MM.1S (cell line): Measurements from ENCODE around the gene ZNF273.

ENCODE experiments used
- DNase-seq: peaks from one replicate; pipeline ENCODE4 v3.0.0-alpha.2; 2015
- H2AFZ ChIP-seq: fragments of 300-600 bp; sonication (generic); 2 replicates; pipeline ENCODE4 v1.6.0; 2016; ENCODE audit warnings: antibody characterized with exemption, low read length
- H3F3A ChIP-seq: fragments of 300-600 bp; sonication (generic); 2 replicates; pipeline ENCODE4 v1.6.1; 2016; ENCODE audit warnings: mild to moderate bottlenecking, antibody characterized with exemption, low read length, moderate library complexity, mixed read lengths; ENCODE audit not compliant: insufficient read depth
- H3K27ac ChIP-seq: fragments of 300-600 bp; sonication (generic); 2 replicates; pipeline ENCODE4 v1.5.1; 2016; ENCODE audit warnings: mild to moderate bottlenecking, low read length
- H3K27me3 ChIP-seq: fragments of 300-600 bp; sonication (generic); replicated peaks from 2 replicates; pipeline ENCODE4 v1.6.0; 2016; ENCODE audit warnings: low read length; ENCODE audit not compliant: insufficient read depth
- H3K36me3 ChIP-seq: fragments of 300-600 bp; sonication (generic); replicated peaks from 2 replicates; pipeline ENCODE4 v1.6.1; 2016; ENCODE audit warnings: mild to moderate bottlenecking, low read length, mixed read lengths; ENCODE audit not compliant: insufficient read depth
- H3K4me1 ChIP-seq: fragments of 300-600 bp; sonication (generic); 2 replicates; pipeline ENCODE4 v1.6.1; 2016; ENCODE audit warnings: low read length, mixed read lengths
- H3K4me2 ChIP-seq: fragments of 300-600 bp; sonication (generic); 2 replicates; pipeline ENCODE4 v1.6.0; 2016; ENCODE audit warnings: low read depth, low read length
- H3K4me3 ChIP-seq: fragments of 300-600 bp; sonication (generic); 2 replicates; pipeline ENCODE4 v1.5.1; 2016; ENCODE audit warnings: low read length, mixed read lengths
- H3K79me2 ChIP-seq: fragments of 300-600 bp; sonication (generic); 2 replicates; pipeline ENCODE4 v1.6.1; 2016; ENCODE audit warnings: mixed run types, low read length, mixed read lengths
- H3K9ac ChIP-seq: fragments of 300-600 bp; sonication (generic); 2 replicates; pipeline ENCODE4 v1.6.1; 2016; ENCODE audit warnings: low read length, mixed read lengths
- H3K9me2 ChIP-seq: fragments of 300-600 bp; sonication (generic); replicated peaks from 2 replicates; pipeline ENCODE4 v1.6.1; 2016; ENCODE audit warnings: mild to moderate bottlenecking, low read length, mixed read lengths; ENCODE audit not compliant: insufficient read depth
- H3K9me3 ChIP-seq: fragments of 300-600 bp; sonication (generic); replicated peaks from 2 replicates; pipeline ENCODE4 v1.6.1; 2016; ENCODE audit warnings: mild to moderate bottlenecking, low read length, mixed read lengths; ENCODE audit not compliant: insufficient read depth
- H4K20me1 ChIP-seq: fragments of 300-600 bp; sonication (generic); 2 replicates; pipeline ENCODE4 v1.6.1; 2016; ENCODE audit warnings: mild to moderate bottlenecking, low read length, moderate library complexity, mixed read lengths; ENCODE audit not compliant: insufficient read depth
- CTCF ChIP-seq: fragments of 300-600 bp; sonication (generic); IDR thresholded peaks from 2 replicates; pipeline ENCODE4 v1.5.1; 2016; ENCODE audit warnings: antibody characterized with exemption, low read length, mixed read lengths
- EZH2 ChIP-seq: fragments of 300-600 bp; sonication (generic); optimal IDR thresholded peaks from 2 replicates; pipeline ENCODE3; 2017; ENCODE audit warnings: low read depth, mild to moderate bottlenecking, antibody characterized with exemption, low read length, mixed read lengths
- EZH2phosphoT487 ChIP-seq: fragments of 300-600 bp; sonication (generic); IDR thresholded peaks from 2 replicates; pipeline ENCODE4 v1.6.1; 2018; ENCODE audit warnings: antibody characterized with exemption, low read length

The ZNF273 gene

DNA sequence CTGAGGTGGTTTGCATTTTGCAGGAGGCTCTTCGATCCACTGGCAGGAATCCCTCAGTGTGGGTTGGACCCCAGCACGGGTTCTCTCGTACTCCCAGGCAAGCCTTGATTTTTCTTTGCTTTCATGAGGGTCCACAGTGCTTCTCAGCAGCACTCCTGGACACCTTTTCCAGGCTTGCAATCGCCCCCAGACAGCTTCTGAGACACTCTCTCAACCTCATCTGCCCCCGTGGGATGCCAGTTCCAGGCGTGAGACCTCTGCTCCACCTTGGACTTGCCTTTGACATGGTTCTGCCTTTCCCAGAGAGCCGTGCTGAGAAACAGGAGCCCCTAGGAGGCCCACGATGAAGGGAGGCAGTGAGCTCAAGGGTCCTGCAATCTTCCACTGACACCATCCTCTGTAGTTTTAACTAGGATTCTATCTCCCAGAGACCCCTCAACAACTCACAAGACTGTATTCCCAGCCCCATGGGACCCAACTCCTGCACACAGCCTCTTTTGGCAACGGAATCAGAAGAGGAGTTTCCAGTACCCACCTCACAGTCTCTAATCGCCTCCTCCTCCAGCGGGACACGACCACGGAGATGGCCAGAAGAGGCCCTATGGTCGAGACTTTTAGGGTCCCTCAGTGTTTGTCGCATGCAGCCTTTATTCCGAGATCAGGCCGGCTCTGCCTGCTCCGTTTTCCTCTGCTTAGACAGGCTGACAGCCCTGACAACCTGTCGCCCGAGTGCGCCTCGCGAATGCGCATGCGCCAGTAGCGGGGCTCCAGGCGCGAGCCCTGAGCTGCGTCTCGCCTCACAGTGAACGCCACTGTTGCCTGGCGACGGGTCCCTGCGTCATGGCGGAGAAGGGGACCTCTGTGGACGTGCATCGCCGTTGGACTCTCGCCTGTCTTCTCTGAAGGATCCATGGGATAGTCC lies 26.0 kb upstream of the ZNF273 start:
- no peaks in the 10 kb centered on the region for H3K4me1 ChIP-seq
- H3F3A ChIP-seq: no peaks in the 10 kb centered on the region
- no peaks in the 10 kb centered on the region for H3K36me3 ChIP-seq
- no peaks in the 10 kb centered on the region for H3K9me3 ChIP-seq
- no peaks in the 10 kb centered on the region for H3K79me2 ChIP-seq
- peak; percentile 39 for DNase-seq
- no peak overlapping the region for H3K4me3 ChIP-seq
- no peaks in the 10 kb centered on the region for H4K20me1 ChIP-seq
- H3K27ac ChIP-seq: no peak overlapping the region
- H3K4me2 ChIP-seq: peak overlapping the region; percentile 43; the same call in 1 of the 2 replicates
- no peaks in the 10 kb centered on the region for H3K9me2 ChIP-seq
- H2AFZ ChIP-seq: peak overlapping the region; percentile 45; the same call in 1 of the 2 replicates
- peaks cover 4% of the 10 kb centered on the region; the same call in 1 of the 2 replicates for H3K27me3 ChIP-seq
- no peak overlapping the region for H3K9ac ChIP-seq
- TF ChIP-seq EZH2phosphoT487 (no peak), CTCF (no peak), EZH2 (no peak)

DNA sequence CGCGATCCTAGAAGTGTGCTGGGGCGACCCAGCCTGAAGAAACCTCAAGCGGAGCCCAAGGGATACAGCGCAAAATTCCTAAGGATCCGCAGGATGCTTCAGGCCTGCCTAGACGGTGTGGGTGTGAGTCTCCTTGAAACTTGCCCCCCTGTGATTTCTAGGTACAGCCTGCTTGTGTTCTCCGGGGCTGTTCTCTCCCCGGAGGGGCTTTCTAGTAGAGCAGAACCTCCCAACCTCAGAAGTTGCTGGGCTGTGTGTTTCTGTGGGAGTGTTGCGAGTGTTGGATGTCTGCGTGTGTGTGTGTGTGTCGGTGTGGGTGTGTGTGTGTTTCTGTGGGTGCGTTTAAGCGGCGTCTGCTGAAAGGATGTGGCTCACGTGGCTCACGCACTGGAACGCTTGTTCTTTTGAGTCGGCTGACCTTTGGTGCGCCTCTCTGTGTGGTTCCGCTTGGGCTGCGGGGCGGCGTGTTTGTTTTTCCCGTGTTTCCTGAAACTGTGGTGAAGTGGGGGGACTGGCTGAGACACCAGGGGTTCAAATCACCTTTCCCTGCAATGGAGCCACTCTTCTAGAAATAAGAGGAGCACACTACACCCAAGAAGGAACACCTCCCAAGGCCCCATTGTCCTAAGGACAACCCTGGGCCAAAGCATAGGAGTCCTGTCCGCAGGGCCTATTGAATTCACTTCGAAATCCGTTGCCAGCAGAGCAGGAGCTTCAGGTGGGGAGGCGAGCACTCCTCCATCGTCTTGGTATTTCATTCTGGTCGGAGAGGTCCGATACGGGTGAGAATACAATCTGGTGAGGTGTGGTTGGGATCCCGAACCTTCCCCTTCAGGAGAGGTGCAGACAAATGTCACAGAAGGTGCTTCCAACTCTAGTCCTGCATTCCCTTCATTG lies 25.1 kb upstream of the ZNF273 start:
- no peak overlapping the region for H3K9ac ChIP-seq
- no peak for DNase-seq
- H3K4me3 ChIP-seq: no peak overlapping the region
- TF ChIP-seq EZH2phosphoT487 (no peak), EZH2 (no peak), CTCF (no peak)
- no peaks in the 10 kb centered on the region for H3F3A ChIP-seq
- peak overlapping the region; percentile 43; the same call in 1 of the 2 replicates for H3K4me2 ChIP-seq
- H3K9me2 ChIP-seq: no peaks in the 10 kb centered on the region
- H3K36me3 ChIP-seq: no peaks in the 10 kb centered on the region
- no peaks in the 10 kb centered on the region for H4K20me1 ChIP-seq
- no peak overlapping the region for H3K27ac ChIP-seq
- peaks cover 4% of the 10 kb centered on the region; the same call in 1 of the 2 replicates for H3K27me3 ChIP-seq
- H2AFZ ChIP-seq: 0 out of 2 replicates have a peak overlapping the region, but pooled peaks have one; percentile 45
- no peaks in the 10 kb centered on the region for H3K4me1 ChIP-seq
- no peaks in the 10 kb centered on the region for H3K79me2 ChIP-seq
- H3K9me3 ChIP-seq: no peaks in the 10 kb centered on the region

DNA sequence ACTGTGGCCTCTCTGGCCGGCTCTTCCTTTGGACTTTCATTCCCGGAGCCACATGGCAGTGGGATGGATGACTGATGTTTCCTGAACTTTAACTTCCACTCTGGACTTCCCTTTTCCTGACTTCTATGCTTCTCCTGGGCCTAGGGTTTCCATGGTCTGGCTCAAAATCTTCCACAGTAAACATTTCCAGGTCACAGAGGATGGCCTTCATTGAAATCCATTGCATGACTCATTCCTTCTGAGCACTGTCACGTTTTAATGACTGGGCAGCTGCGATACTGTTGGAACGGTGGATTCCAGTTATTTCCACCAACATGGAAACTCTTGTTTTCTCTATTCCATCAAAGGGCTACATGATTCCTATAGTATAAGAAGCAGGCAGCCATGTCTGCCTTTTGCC lies 24.4 kb upstream of the ZNF273 start:
- Histone ChIP-seq H3K4me2 (no peak overlapping the region), H3K27me3 (peaks cover 4% of the 10 kb centered on the region; the same call in 1 of the 2 replicates), H3K9me2 (no peaks in the 10 kb centered on the region), H4K20me1 (no peaks in the 10 kb centered on the region), H3K4me1 (no peaks in the 10 kb centered on the region), H2AFZ (no peak overlapping the region), H3K27ac (no peak overlapping the region), H3K36me3 (no peaks in the 10 kb centered on the region), H3K9me3 (no peaks in the 10 kb centered on the region), H3K9ac (no peak overlapping the region), H3K4me3 (no peak overlapping the region), H3K79me2 (no peaks in the 10 kb centered on the region), H3F3A (no peaks in the 10 kb centered on the region)
- DNase-seq: no peak
- TF ChIP-seq CTCF (no peak), EZH2phosphoT487 (no peak), EZH2 (no peak)
